K562 (cell line): ENCODE data around the gene LST1. TPM values are rescaled to one million over a fixed set of nuclear protein-coding genes. Genes with fewer than 3 reads are reported as not detected.

Experiments
- ATF4 ChIP-seq: fragments of 450-650 bp; formaldehyde crosslinking; IDR thresholded peaks from 2 replicates; pipeline ENCODE4 v1.4.0; 2022; ENCODE audit warnings: mild to moderate bottlenecking, moderate library complexity
- BCL6 ChIP-seq: fragments of 250-450 bp; sonication (Bioruptor Pico); IDR thresholded peaks from 2 replicates; pipeline ENCODE4 v1.4.0; 2020
- BRCA1 ChIP-seq, 2 experiments: fragments of 450-650 bp in 1 of 2; sonication (generic) in 1 of 2; formaldehyde crosslinking in 1 of 2; IDR thresholded peaks; 2 replicates each; pipeline versions ENCODE4 v1.5.0 to v1.6.1; 2017 to 2020; ENCODE audit warnings: mild to moderate bottlenecking in 1 of 2, missing genetic modification reagents in 1 of 2
- CHD1 ChIP-seq: fragments of 200-600 bp; sonication (generic); IDR thresholded peaks from one replicate; pipeline ENCODE4 v1.6.1; 2012; ENCODE audit warnings: mild to moderate bottlenecking, moderate library complexity, low read length, inconsistent platforms
- CREB1 ChIP-seq, 2 experiments: sonication (generic) in 1 of 2; formaldehyde crosslinking in 1 of 2; IDR thresholded peaks; 2 replicates each; pipeline versions ENCODE4 v1.6.1 to v1.8.0; 2012 to 2022; ENCODE audit warnings: inconsistent platforms in 1 of 2, mild to moderate bottlenecking in 1 of 2, missing genetic modification reagents in 1 of 2, moderate library complexity in 1 of 2
- HCFC1 ChIP-seq: IDR thresholded peaks from 2 replicates; pipeline ENCODE4 v1.6.1; 2012; ENCODE audit warnings: low read depth, low read length, improper control_type of control experiment
- KAT2B ChIP-seq: IDR thresholded peaks from one replicate; pipeline ENCODE4 v1.6.1; 2012; ENCODE audit warnings: low read depth, mild to moderate bottlenecking, control low read depth, inconsistent platforms, low read length, moderate library complexity
- NELFE ChIP-seq: IDR thresholded peaks from 2 replicates; pipeline ENCODE4 v1.6.1; 2011; ENCODE audit warnings: mild to moderate bottlenecking; ENCODE audit not compliant: insufficient read depth, insufficient read length
- PHB ChIP-seq: fragments of 250-450 bp; sonication (Bioruptor Pico); IDR thresholded peaks from 2 replicates; pipeline ENCODE4 v1.5.0; 2021
- RFX7 ChIP-seq: fragments of 250-450 bp; sonication (Bioruptor Pico); IDR thresholded peaks from 2 replicates; pipeline ENCODE4 v1.5.1; 2021; ENCODE audit warnings: mild to moderate bottlenecking
- SAP30 ChIP-seq: fragments of 200-600 bp; sonication (generic); IDR thresholded peaks from 2 replicates; pipeline ENCODE4 v1.6.1; 2012; ENCODE audit warnings: borderline replicate concordance, low read depth, mild to moderate bottlenecking, moderate library complexity, low read length, control low read depth, inconsistent platforms; ENCODE audit not compliant: insufficient read depth, poor library complexity, severe bottlenecking
- SREBF1 ChIP-seq: fragments of 150-350 bp; IDR thresholded peaks from 2 replicates; pipeline ENCODE4 v1.6.1; 2014; ENCODE audit warnings: antibody characterized with exemption, low read depth, low read length, borderline replicate concordance
- SRSF3 ChIP-seq: fragments of 200-400 bp; formaldehyde crosslinking; IDR thresholded peaks from 2 replicates; pipeline ENCODE4 v1.6.1; 2016; ENCODE audit warnings: mild to moderate bottlenecking, low read length, moderate library complexity; ENCODE audit not compliant: insufficient read depth
- XRCC4 ChIP-seq: IDR thresholded peaks from one replicate; pipeline ENCODE4 v1.6.1; 2011; ENCODE audit not compliant: insufficient read depth, insufficient read length; ENCODE audit errors: extremely low read depth
- ZNF232 ChIP-seq: sonication (generic); formaldehyde crosslinking; IDR thresholded peaks from 2 replicates; pipeline ENCODE4 v1.8.0; 2022; ENCODE audit warnings: mild to moderate bottlenecking, missing genetic modification reagents
- ZNF655 ChIP-seq: fragments of 250-450 bp; sonication (Bioruptor Pico); IDR thresholded peaks from 2 replicates; pipeline ENCODE4 v1.5.0; 2021
- ZNF76 ChIP-seq: fragments of 250-450 bp; sonication (Bioruptor Pico); IDR thresholded peaks from 2 replicates; pipeline ENCODE4 v1.4.0; 2020; ENCODE audit warnings: mild to moderate bottlenecking, moderate library complexity, borderline replicate concordance
- polyA plus RNA-seq, 8 experiments: library from polyadenylated mRNA; depleted of rRNA in 4 of 8; stranded (reverse) in 5 of 8; unstranded in 3 of 8; fragments of >200 nt; fragmentation: Nextera tagmentation in 2 of 8; fragmentation: Illumina TruSeq in 1 of 8; extraction: Ambion mirVana in 2 of 8; extraction: Trizol in 1 of 8; gene quantifications; 2 replicates each; pipeline versions ENCODE4 v1.2.1 to v1.2.3, GENCODE V29; 2011 to 2014; ENCODE audit warnings: inconsistent platforms in 1 of 8, missing spikeins in 1 of 8
- total RNA-seq, 7 experiments: library from RNA; depleted of rRNA in 6 of 7; stranded (reverse); fragments of >200 nt in 6 of 7; fragmentation: Illumina TruSeq in 2 of 7; extraction: Trizol in 2 of 7; gene quantifications; 2 replicates each; pipeline versions ENCODE4 v1.2.1 to v1.2.3, GENCODE V29; 2011 to 2021; ENCODE audit warnings: low replicate concordance in 1 of 7
- TF ChIP-seq, protein P1 (sequence below): fragments of 450-650 bp; conservative IDR thresholded peaks from 2 replicates; pipeline ENCODE4 v1.6.1; 2016; ENCODE audit warnings: missing genetic modification characterization, low read depth, mild to moderate bottlenecking, missing compliant biosample characterization, moderate library complexity
- TF ChIP-seq, protein P2 (sequence below): fragments of 250-450 bp; sonication (Bioruptor Pico); IDR thresholded peaks from 2 replicates; pipeline ENCODE4 v1.8.0; 2021; ENCODE audit warnings: moderate library complexity, mild to moderate bottlenecking, inconsistent platforms

Gene LST1
- total and polyA plus RNA-seq, 9 of the 15 experiments (the other 6 are each of a cell fraction or from before 2014, with no cell fraction given): 0.82 to 7.8 (median 1.7) TPM

DNA sequence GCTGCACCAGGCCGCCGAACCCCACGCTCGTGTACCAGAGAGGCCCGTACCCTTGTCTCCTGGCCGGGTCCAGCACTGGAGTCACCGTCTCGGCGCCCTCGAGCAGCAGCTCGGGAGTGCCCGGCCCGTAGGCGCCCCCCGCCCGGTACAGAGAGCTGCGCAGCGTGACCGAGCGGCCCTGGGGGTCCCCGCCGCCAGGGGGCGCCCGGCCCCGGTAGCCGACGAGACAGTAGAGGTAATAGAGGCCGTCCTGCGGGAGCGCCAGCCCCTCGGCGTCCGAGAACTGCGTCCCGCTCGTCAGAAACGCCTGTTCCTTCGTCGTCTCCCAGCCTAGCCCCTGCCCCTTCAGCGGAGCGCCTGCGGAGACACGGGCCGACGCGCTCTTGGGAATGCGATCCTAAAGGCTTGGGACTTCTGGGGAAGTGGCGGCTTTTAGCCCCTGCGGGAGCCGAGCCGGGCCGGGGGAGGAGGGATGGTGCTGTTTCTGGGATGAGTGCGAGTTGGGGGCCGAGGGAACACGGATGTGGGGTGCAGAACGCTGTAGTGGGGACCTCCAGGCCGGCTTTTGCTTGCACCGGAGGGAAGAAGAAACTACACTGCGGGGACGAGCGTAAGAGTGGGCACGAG lies 5.2 kb upstream of the LST1 start (continued):
- TF ChIP-seq SREBF1 (no peak), ATF4 (peak; percentile 27; the same call in 1 of the 2 replicates), NELFE (no peak), SAP30 (no peak), PHB (CRISPR knock-in tag) (no peak; the same call in 1 of the 2 replicates), SRSF3 (no peak), XRCC4 (no peak), BCL6 (CRISPR knock-in tag) (no peak), ZNF232 (no peak), CREB1 (IDR thresholded peaks at IDR 0.05) (peak; percentile 74), CREB1 (CRISPR knock-in tag; IDR thresholded peaks at IDR 0.05) (peak; percentile 89), ZNF76 (CRISPR knock-in tag) (no peak), CHD1 (peak; percentile 54), BRCA1 (IDR thresholded peaks at IDR 0.05) (no peak), BRCA1 (CRISPR knock-in tag; IDR thresholded peaks at IDR 0.05) (no peak), RFX7 (CRISPR knock-in tag) (no peak), KAT2B (no peak), HCFC1 (0 out of 2 replicates have a peak, but pooled peaks have one; percentile 53), ZNF655 (CRISPR knock-in tag) (no peak)
- TF ChIP-seq, protein P1, sequence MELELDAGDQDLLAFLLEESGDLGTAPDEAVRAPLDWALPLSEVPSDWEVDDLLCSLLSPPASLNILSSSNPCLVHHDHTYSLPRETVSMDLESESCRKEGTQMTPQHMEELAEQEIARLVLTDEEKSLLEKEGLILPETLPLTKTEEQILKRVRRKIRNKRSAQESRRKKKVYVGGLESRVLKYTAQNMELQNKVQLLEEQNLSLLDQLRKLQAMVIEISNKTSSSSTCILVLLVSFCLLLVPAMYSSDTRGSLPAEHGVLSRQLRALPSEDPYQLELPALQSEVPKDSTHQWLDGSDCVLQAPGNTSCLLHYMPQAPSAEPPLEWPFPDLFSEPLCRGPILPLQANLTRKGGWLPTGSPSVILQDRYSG: no peak
- TF ChIP-seq, protein P2, sequence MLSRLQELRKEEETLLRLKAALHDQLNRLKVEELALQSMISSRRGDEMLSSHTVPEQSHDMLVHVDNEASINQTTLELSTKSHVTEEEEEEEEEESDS (CRISPR knock-in tag): no peak
